Caco-2 (cell line): ENCODE data around the gene LOC128125822.

Experiments used
- BruUV-seq: library from RNA; stranded (reverse); fragments of 400-500 nt; replicated peaks from 2 replicates; lab custom pipeline; 2021; lab: Mats Ljungman, UMichigan
- CTCF ChIA-PET: fragments of 300-600 bp; sonication (Branson Sonifier 250); formaldehyde crosslinking; loops from one replicate; lab custom pipeline; 2022; ENCODE audit warnings: antibody characterized with exemption; lab: Charles Lee
- POLR2A ChIA-PET: fragments of 300-600 bp; sonication (Branson Sonifier 250); formaldehyde crosslinking; loops from one replicate; lab custom pipeline; 2022; ENCODE audit warnings: antibody characterized with exemption; lab: Charles Lee
- DNase-seq, 2 experiments: peaks; one replicate each; pipeline versions ENCODE4 v3.0.0 to v3.0.0-alpha.2; 2020 to 2022
- H3K27me3 ChIP-seq: replicated peaks from 2 replicates; pipeline ENCODE4 v1.6.0; 2011; ENCODE audit warnings: low read length; ENCODE audit not compliant: control insufficient read depth, insufficient read depth
- H3K36me3 ChIP-seq: 2 replicates; pipeline ENCODE4 v1.5.1; 2011; ENCODE audit warnings: low read length; ENCODE audit not compliant: control insufficient read depth, insufficient read depth
- H3K4me1 ChIP-seq: fragments of 250-450 bp; sonication (Bioruptor Pico); 2 replicates; pipeline ENCODE4 v1.5.1; 2020; ENCODE audit warnings: mild to moderate bottlenecking
- H3K4me3 ChIP-seq: 2 replicates; pipeline ENCODE4 v1.5.1; 2011; ENCODE audit warnings: low read depth, mild to moderate bottlenecking, control low read depth, low read length
- H3K9me3 ChIP-seq: fragments of 250-450 bp; sonication (Bioruptor Pico); 2 replicates; pipeline ENCODE4 v1.5.1; 2020; ENCODE audit warnings: mild to moderate bottlenecking, moderate library complexity
- H3K27ac Mint-ChIP-seq: one replicate; pipeline ENCODE4 v1.8.0; 2022; ENCODE audit warnings: mixed read lengths; ENCODE audit not compliant: unreplicated experiment
- H3K27me3 Mint-ChIP-seq: one replicate; pipeline ENCODE4 v1.8.0; 2022; ENCODE audit warnings: mixed read lengths; ENCODE audit not compliant: insufficient read depth, unreplicated experiment
- H3K36me3 Mint-ChIP-seq: one replicate; pipeline ENCODE4 v1.8.0; 2022; ENCODE audit warnings: mild to moderate bottlenecking, mixed read lengths; ENCODE audit not compliant: insufficient read depth, unreplicated experiment
- H3K4me1 Mint-ChIP-seq: one replicate; pipeline ENCODE4 v1.8.0; 2022; ENCODE audit warnings: low read depth, mixed read lengths; ENCODE audit not compliant: unreplicated experiment
- H3K4me3 Mint-ChIP-seq: one replicate; pipeline ENCODE4 v1.8.0; 2022; ENCODE audit warnings: mild to moderate bottlenecking, moderate library complexity, mixed read lengths; ENCODE audit not compliant: unreplicated experiment
- H3K9me3 Mint-ChIP-seq: one replicate; pipeline ENCODE4 v1.8.0; 2022; ENCODE audit warnings: mixed read lengths; ENCODE audit not compliant: unreplicated experiment
- intact Hi-C: fragments of 100-400 bp; cut with micrococcal nuclease; formaldehyde crosslinking; loops from one replicate; pipeline ENCODE4 v1.10.0; 2022; ENCODE audit not compliant: unreplicated experiment
- TF ChIP-seq, protein P1 (sequence below), 2 experiments: fragments of 200-600 bp in 1 of 2; IDR thresholded peaks; 1 replicate in 1 of 2; 2 replicates in 1 of 2; pipeline versions ENCODE4 v1.5.1 to v1.8.0; 2011 to 2022; ENCODE audit warnings: antibody characterized with exemption in 1 of 2, control low read depth in 1 of 2, inconsistent platforms in 1 of 2, low read depth in 1 of 2, low read length in 1 of 2, mild to moderate bottlenecking in 1 of 2, moderate library complexity in 1 of 2; ENCODE audit not compliant: insufficient read depth in 1 of 2, severe bottlenecking in 1 of 2, unreplicated experiment in 1 of 2

Gene LOC128125822

DNA sequence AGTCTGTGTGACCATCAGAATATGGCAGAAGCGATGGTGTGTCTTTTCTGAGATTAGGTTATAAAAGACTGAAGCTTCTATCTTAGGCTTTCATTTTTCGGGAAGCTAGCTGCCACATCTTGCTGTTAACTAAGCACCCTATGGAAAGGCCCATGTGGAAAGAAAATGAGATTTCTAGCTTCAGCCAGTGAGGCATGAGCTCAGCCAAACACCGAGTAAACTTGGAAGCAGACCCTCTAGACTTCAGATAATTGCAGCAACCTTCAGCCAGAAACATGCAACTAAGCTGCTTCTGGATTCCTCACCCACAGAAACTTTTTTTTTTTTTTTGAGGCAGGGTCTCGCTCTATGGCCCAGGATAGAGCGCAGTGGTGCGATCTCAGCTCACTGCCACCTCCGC, 20.6 kb downstream of the LOC128125822 start:
- Mint-ChIP-seq H3K27me3 (no peaks in the 10 kb centered on the region), H3K36me3 (peaks cover 5% of the 10 kb centered on the region), H3K9me3 (no peaks in the 10 kb centered on the region), H3K27ac (no peak overlapping the region), H3K4me1 (no peaks in the 10 kb centered on the region), H3K4me3 (no peak overlapping the region)
- H3K27me3 ChIP-seq, result no peaks in the 10 kb centered on the region
- intact Hi-C loops, result loop anchor here (10.0 kb wide), 1 partner anchor 102 kb away; no protein-coding TSS in a partner anchor
- ChIA-PET CTCF (no interaction called here), POLR2A (no interaction called here)
- BruUV-seq, result no TSS peak
- no peaks in the 10 kb centered on the region for H3K4me1 ChIP-seq
- TF ChIP-seq, protein P1, sequence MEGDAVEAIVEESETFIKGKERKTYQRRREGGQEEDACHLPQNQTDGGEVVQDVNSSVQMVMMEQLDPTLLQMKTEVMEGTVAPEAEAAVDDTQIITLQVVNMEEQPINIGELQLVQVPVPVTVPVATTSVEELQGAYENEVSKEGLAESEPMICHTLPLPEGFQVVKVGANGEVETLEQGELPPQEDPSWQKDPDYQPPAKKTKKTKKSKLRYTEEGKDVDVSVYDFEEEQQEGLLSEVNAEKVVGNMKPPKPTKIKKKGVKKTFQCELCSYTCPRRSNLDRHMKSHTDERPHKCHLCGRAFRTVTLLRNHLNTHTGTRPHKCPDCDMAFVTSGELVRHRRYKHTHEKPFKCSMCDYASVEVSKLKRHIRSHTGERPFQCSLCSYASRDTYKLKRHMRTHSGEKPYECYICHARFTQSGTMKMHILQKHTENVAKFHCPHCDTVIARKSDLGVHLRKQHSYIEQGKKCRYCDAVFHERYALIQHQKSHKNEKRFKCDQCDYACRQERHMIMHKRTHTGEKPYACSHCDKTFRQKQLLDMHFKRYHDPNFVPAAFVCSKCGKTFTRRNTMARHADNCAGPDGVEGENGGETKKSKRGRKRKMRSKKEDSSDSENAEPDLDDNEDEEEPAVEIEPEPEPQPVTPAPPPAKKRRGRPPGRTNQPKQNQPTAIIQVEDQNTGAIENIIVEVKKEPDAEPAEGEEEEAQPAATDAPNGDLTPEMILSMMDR (IDR thresholded peaks at IDR 0.05; ENCODE audit: insufficient read depth in 1 of 2, low read depth in 1 of 2, low read length in 1 of 2, severe bottlenecking in 1 of 2, unreplicated experiment in 1 of 2), result no peak
- no peaks in the 10 kb centered on the region for H3K9me3 ChIP-seq
- H3K4me3 ChIP-seq, result no peak overlapping the region
- DNase-seq, result no peak
- no peaks in the 10 kb centered on the region for H3K36me3 ChIP-seq

DNA sequence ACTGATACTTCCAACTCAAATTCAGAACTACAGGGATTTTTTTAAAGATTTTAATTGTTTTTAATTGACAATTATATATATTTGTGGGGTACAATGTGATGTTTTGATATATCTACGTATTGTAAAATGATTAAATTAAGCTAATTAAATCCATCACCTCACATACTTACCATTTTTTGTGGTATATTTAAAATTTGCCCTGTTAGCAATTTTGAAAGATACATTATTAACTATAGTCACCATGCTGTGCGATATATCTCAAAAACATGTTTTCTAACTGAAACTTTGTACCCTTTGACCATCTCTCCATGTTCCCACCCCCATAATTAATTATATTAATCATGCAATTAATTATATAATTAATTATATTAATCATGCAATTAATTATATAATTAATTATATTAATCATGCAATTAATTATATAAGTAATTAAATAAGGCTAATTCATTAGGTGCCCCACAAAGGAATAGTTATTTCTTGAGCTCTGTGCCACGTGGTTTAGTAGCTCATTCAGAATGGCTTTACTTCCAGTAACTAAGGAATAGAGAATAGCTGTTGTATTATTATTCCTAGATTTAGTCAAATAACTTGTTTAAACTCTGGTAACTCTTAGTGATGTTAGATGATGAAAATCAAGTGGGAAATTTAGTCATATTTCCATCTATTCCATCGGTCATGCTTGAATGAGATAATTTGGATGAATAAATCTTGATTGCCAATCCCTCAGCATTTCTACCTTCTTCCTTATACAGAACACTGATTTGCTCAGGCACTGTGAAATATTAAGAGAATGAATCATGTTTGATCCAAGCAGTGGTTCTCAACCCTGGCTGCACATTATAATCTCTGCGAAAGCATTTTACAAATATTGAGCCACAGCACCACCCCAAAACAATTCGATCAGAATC, 25.1 kb downstream of the LOC128125822 start:
- H3K27me3 ChIP-seq, result no peaks in the 10 kb centered on the region
- Mint-ChIP-seq H3K27ac (peak overlapping the region; percentile 93), H3K4me3 (peak overlapping the region; percentile 99), H3K4me1 (peaks cover 6% of the 10 kb centered on the region), H3K27me3 (no peaks in the 10 kb centered on the region), H3K36me3 (peaks cover 9% of the 10 kb centered on the region), H3K9me3 (no peaks in the 10 kb centered on the region)
- peaks cover 3% of the 10 kb centered on the region; the same call in 1 of the 2 replicates for H3K4me1 ChIP-seq
- no peaks in the 10 kb centered on the region for H3K9me3 ChIP-seq
- no peaks in the 10 kb centered on the region for H3K36me3 ChIP-seq
- POLR2A ChIA-PET, result interaction anchor here (0.5 to 0.6 kb wide), 2 partner anchors 13 to 17 kb away, joined by 4 to 5 read pairs; no protein-coding TSS in a partner anchor
- TF ChIP-seq, protein P1 (IDR thresholded peaks at IDR 0.05; ENCODE audit: insufficient read depth in 1 of 2, low read depth in 1 of 2, low read length in 1 of 2, severe bottlenecking in 1 of 2, unreplicated experiment in 1 of 2), result no peak
- intact Hi-C loops, result loop anchor here (1.0 to 10.0 kb wide), 6 partner anchors 7 to 244 kb away; no protein-coding TSS in a partner anchor
- no peak for DNase-seq
- BruUV-seq, result no TSS peak
- CTCF ChIA-PET, result interaction anchor here (0.5 to 2.1 kb wide), 7 partner anchors 38 to 245 kb away, joined by 3 to 35 read pairs (median 5); no protein-coding TSS in a partner anchor
- peak overlapping the region; percentile 59 for H3K4me3 ChIP-seq
